ENCODE data around the gene ANLN. TPM values are rescaled to one million over a fixed set of nuclear protein-coding genes. Genes with fewer than 3 reads are reported as not detected.

ANLN gene
- total RNA-seq, 1 experiment from 2014 or later, result 78.9 TPM

GRCh38 chr7:36348771-36349170 lies 40.9 kb upstream of the ANLN start:
- H3K9me3 Mint-ChIP-seq, result peaks cover 0 to 3% of the 10 kb centered on the region in 2 experiments; a peak in 2 of 5 replicates
- no peak overlapping the region for H3K14ac ChIP-seq (ENCODE audit: insufficient read depth, low read length)
- WGBS (ENCODE audit: extremely low coverage, insufficient read length, low lambda C conversion rate), result no CpG with 5 or more reads among the region's 3 CpGs
- no peak overlapping the region for H3K9ac ChIP-seq (ENCODE audit: extremely low read depth, insufficient read length, low read length)
- H3T11ph ChIP-seq (ENCODE audit: low read length), result no peak overlapping the region
- no peak overlapping the region for H3K4ac ChIP-seq (ENCODE audit: low read depth, low read length)
- H3K56ac ChIP-seq (ENCODE audit: insufficient read length, low read depth, low read length), result no peak overlapping the region
- H4K20me1 ChIP-seq (ENCODE audit: control insufficient read depth, insufficient read depth, insufficient read length), result no peaks in the 10 kb centered on the region
- H3K23ac ChIP-seq (ENCODE audit: insufficient read length, low read depth, low read length), result no peak overlapping the region
- H3K27me3 Mint-ChIP-seq (ENCODE audit: low read depth), result peaks cover 3% of the 10 kb centered on the region
- H3K27ac ChIP-seq (ENCODE audit: insufficient read length, low read depth, low read length), result no peak overlapping the region
- no peak overlapping the region for H4K91ac ChIP-seq (ENCODE audit: insufficient read length, low read depth, low read length)
- no peak overlapping the region for H2BK15ac ChIP-seq (ENCODE audit: low read depth, low read length)
- no peaks in the 10 kb centered on the region for H3K79me2 ChIP-seq (ENCODE audit: insufficient read depth, low read length)
- no peaks in the 10 kb centered on the region for H3K23me2 ChIP-seq (ENCODE audit: insufficient read length, low read depth, low read length, poor library complexity, severe bottlenecking)
- H3K4me2 ChIP-seq (ENCODE audit: insufficient read depth, insufficient read length, low read length), result no peak overlapping the region
- H2AFZ ChIP-seq (ENCODE audit: low read length), result no peak overlapping the region
- no peak overlapping the region for H3K27ac Mint-ChIP-seq
- no peak overlapping the region for H2BK12ac ChIP-seq (ENCODE audit: insufficient read length, low read depth, low read length)
- H2AK5ac ChIP-seq (ENCODE audit: insufficient read length, low read length), result no peak overlapping the region
- H3K79me1 ChIP-seq (ENCODE audit: insufficient read depth, low read depth, low read length, poor library complexity, severe bottlenecking), result no peaks in the 10 kb centered on the region
- H4K8ac ChIP-seq (replicated peaks; ENCODE audit: insufficient read length, low read depth, low read length), result no peak overlapping the region
- no peaks in the 10 kb centered on the region for H3K36me3 Mint-ChIP-seq (ENCODE audit: insufficient read depth in 1 of 3, low read depth in 3 of 3)
- H3K27me3 ChIP-seq (ENCODE audit: insufficient read depth, low read length), result no peaks in the 10 kb centered on the region
- no peak overlapping the region for H2BK5ac ChIP-seq (ENCODE audit: insufficient read length, low read length)
- TF ChIP-seq CTCF (conservative IDR thresholded peaks at IDR 0.05), result no peak
- no peak overlapping the region for H2BK20ac ChIP-seq (ENCODE audit: low read depth, low read length, poor library complexity, severe bottlenecking)
- H3K4me3 Mint-ChIP-seq, result no peak overlapping the region
- no peaks in the 10 kb centered on the region for H3K4me1 ChIP-seq (ENCODE audit: insufficient read depth, low read length)
- no peaks in the 10 kb centered on the region for H3K9me3 ChIP-seq (ENCODE audit: control insufficient read depth, low read depth, low read length)
- DNase-seq, result no peak
- peaks cover 6 to 10% of the 10 kb centered on the region in 2 experiments for H3K4me1 Mint-ChIP-seq
- no peak overlapping the region for H2BK120ac ChIP-seq (ENCODE audit: low read depth, low read length, poor library complexity, severe bottlenecking)
- no peak overlapping the region for H4K5ac ChIP-seq (ENCODE audit: insufficient read length, low read depth, low read length)
- no peak overlapping the region for H3K18ac ChIP-seq (ENCODE audit: insufficient read length, low read depth, low read length)

Data from H9 (cell line).